ENCODE data around the gene CENPM. TPM values are rescaled to one million over a fixed set of nuclear protein-coding genes. Genes with fewer than 3 reads are reported as not detected.

Gene CENPM
- polyA plus RNA-seq, 1 donor: 11.6 TPM

DNA sequence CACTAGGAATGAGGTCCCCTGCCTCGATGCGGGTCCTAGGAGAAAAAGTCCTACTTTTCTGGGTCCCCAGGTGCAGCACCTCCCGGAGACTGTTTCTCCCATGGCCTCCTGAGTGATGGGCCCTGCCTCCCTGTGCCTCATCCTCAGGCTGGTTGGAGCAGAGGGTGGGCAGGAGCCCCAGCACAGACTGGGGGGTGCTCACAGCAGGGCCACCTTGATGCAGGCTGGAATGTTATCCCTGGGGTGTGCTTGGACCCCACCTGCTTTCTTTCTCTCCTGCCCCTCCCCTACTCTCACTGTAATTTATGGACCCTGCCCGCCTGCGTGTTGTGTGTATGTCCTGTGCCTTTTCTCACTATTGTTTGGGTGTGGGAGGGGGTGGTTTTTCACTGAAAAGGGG, 40.1 kb downstream of the CENPM start:
- peaks cover 30% of the 10 kb centered on the region for H3K27me3 ChIP-seq (ENCODE audit: control insufficient read depth, insufficient read depth, low read length)
- DNase-seq: no peak
- H3K9me3 ChIP-seq (ENCODE audit: control insufficient read depth, low read depth, low read length): peaks cover 6% of the 10 kb centered on the region
- H3K4me1 ChIP-seq (ENCODE audit: control insufficient read depth, insufficient read depth, low read length): peaks cover 6% of the 10 kb centered on the region
- peaks cover 59% of the 10 kb centered on the region for H3K36me3 ChIP-seq (ENCODE audit: control insufficient read depth, insufficient read depth, low read length)
- no peak overlapping the region for H3K27ac ChIP-seq (ENCODE audit: low read length)
- no peak overlapping the region for H3K4me3 ChIP-seq (ENCODE audit: low read length)
- no CpG with 5 or more reads among the region's 5 CpGs for WGBS (ENCODE audit: insufficient coverage, low lambda C conversion rate)

DNA sequence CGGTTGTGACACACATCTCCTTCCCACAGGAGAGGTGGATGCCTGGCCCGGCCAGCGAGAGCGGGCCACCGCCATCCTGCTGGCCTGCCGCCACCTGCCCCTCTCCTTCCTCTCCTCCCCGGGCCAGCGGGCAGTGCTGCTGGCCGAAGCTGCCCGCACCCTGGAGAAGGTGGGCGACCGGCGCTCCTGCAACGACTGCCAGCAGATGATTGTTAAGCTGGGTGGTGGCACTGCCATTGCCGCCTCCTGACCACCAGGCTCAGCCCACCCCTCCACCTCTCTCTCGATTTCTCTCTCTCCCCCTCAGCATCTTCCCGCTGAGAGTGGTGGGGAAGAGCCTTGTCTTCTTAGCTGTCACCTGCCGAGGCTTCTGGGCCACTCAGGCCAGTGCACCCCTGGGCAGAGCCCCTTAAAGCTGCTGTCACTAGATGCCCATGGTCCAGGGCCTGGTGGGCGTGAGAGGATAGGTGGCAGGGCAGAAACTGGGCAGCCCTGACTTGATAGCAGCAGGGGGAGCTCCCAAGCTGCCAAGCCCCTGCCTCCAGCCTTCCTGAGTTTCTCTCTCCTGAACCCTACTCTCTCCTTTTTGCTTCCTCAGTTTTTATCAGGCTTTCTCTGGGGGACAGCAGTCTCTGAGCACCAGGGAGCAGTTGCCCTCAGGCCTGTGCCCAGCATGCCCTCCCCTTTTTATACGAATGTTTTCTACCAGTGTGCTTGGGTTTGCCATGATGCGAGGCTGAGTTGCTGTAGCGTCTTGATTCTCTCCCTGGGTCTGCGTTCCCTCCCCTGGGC, 41.3 kb downstream of the CENPM start:
- H3K9me3 ChIP-seq (ENCODE audit: control insufficient read depth, low read depth, low read length): peaks cover 3% of the 10 kb centered on the region
- H3K27me3 ChIP-seq (ENCODE audit: control insufficient read depth, insufficient read depth, low read length): peaks cover 18% of the 10 kb centered on the region
- peaks cover under 1% of the 10 kb centered on the region for H3K4me1 ChIP-seq (ENCODE audit: control insufficient read depth, insufficient read depth, low read length)
- no peak overlapping the region for H3K27ac ChIP-seq (ENCODE audit: low read length)
- no peak overlapping the region for H3K4me3 ChIP-seq (ENCODE audit: low read length)
- H3K36me3 ChIP-seq (ENCODE audit: control insufficient read depth, insufficient read depth, low read length): peaks cover 67% of the 10 kb centered on the region
- DNase-seq: no peak
- no CpG with 5 or more reads among the region's 23 CpGs for WGBS (ENCODE audit: insufficient coverage, low lambda C conversion rate)

- WGBS (ENCODE audit: insufficient coverage, low lambda C conversion rate): no CpG with 5 or more reads among the region's 24 CpGs
- Histone ChIP-seq H3K4me3 (ENCODE audit: low read length) (no peak overlapping the region), H3K36me3 (ENCODE audit: control insufficient read depth, insufficient read depth, low read length) (peaks cover 76% of the 10 kb centered on the region), H3K27me3 (ENCODE audit: control insufficient read depth, insufficient read depth, low read length) (peaks cover 13% of the 10 kb centered on the region), H3K9me3 (ENCODE audit: control insufficient read depth, low read depth, low read length) (peaks cover 2% of the 10 kb centered on the region), H3K27ac (ENCODE audit: low read length) (no peak overlapping the region), H3K4me1 (ENCODE audit: control insufficient read depth, insufficient read depth, low read length) (no peaks in the 10 kb centered on the region)
- no peak for DNase-seq
Measured at GRCh38 chr22:41904450-41905410, 42.2 kb downstream of the CENPM start.

- Histone ChIP-seq H3K9me3 (ENCODE audit: control insufficient read depth, low read depth, low read length) (no peaks in the 10 kb centered on the region), H3K27me3 (ENCODE audit: control insufficient read depth, insufficient read depth, low read length) (no peaks in the 10 kb centered on the region), H3K4me3 (ENCODE audit: low read length) (no peak overlapping the region), H3K4me1 (ENCODE audit: control insufficient read depth, insufficient read depth, low read length) (no peaks in the 10 kb centered on the region), H3K36me3 (ENCODE audit: control insufficient read depth, insufficient read depth, low read length) (peaks cover 90% of the 10 kb centered on the region), H3K27ac (ENCODE audit: low read length) (no peak overlapping the region)
- no peak for DNase-seq
- WGBS (ENCODE audit: insufficient coverage, low lambda C conversion rate): no CpG with 5 or more reads among the region's 15 CpGs
Measured at GRCh38 chr22:41902932-41903421, 44.0 kb downstream of the CENPM start.

DNA sequence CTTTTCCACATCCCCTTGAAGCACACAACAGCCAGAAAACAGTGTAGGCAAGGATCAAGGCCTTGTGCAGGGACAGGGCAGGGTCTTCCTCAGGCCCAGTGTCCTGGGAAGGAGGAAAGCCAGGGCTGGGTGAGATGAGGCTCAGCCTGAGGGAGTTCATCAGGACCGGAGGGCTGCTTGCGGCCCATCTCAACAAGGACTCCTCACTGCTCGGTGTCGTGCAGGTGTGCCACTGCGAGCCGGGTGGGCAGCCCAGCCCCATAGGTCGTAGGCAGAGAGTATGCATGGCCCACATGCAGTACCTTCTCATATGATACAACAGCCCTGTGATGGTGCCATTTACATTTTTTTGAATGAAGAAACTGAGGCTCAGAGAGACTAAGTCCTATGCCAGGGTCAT, 44.9 kb downstream of the CENPM start:
- H3K4me1 ChIP-seq (ENCODE audit: control insufficient read depth, insufficient read depth, low read length): no peaks in the 10 kb centered on the region
- H3K9me3 ChIP-seq (ENCODE audit: control insufficient read depth, low read depth, low read length): no peaks in the 10 kb centered on the region
- no peak overlapping the region for H3K27ac ChIP-seq (ENCODE audit: low read length)
- DNase-seq: no peak
- WGBS (ENCODE audit: insufficient coverage, low lambda C conversion rate): no CpG with 5 or more reads among the region's 7 CpGs
- no peak overlapping the region for H3K4me3 ChIP-seq (ENCODE audit: low read length)
- H3K36me3 ChIP-seq (ENCODE audit: control insufficient read depth, insufficient read depth, low read length): peaks cover 91% of the 10 kb centered on the region
- no peaks in the 10 kb centered on the region for H3K27me3 ChIP-seq (ENCODE audit: control insufficient read depth, insufficient read depth, low read length)

GRCh38 chr22:41900652-41901312, 46.2 kb downstream of the CENPM start:
- Histone ChIP-seq H3K27me3 (ENCODE audit: control insufficient read depth, insufficient read depth, low read length) (no peaks in the 10 kb centered on the region), H3K4me3 (ENCODE audit: low read length) (no peak overlapping the region), H3K27ac (ENCODE audit: low read length) (no peak overlapping the region), H3K9me3 (ENCODE audit: control insufficient read depth, low read depth, low read length) (no peaks in the 10 kb centered on the region), H3K4me1 (ENCODE audit: control insufficient read depth, insufficient read depth, low read length) (no peaks in the 10 kb centered on the region), H3K36me3 (ENCODE audit: control insufficient read depth, insufficient read depth, low read length) (peaks cover 88% of the 10 kb centered on the region)
- no CpG with 5 or more reads among the region's 8 CpGs for WGBS (ENCODE audit: insufficient coverage, low lambda C conversion rate)
- no peak for DNase-seq

GRCh38 chr22:41899992-41900651, 46.8 kb downstream of the CENPM start:
- H3K4me1 ChIP-seq (ENCODE audit: control insufficient read depth, insufficient read depth, low read length): no peaks in the 10 kb centered on the region
- H3K4me3 ChIP-seq (ENCODE audit: low read length): no peak overlapping the region
- H3K9me3 ChIP-seq (ENCODE audit: control insufficient read depth, low read depth, low read length): no peaks in the 10 kb centered on the region
- H3K27me3 ChIP-seq (ENCODE audit: control insufficient read depth, insufficient read depth, low read length): no peaks in the 10 kb centered on the region
- WGBS (ENCODE audit: insufficient coverage, low lambda C conversion rate): no CpG with 5 or more reads among the region's 13 CpGs
- peaks cover 82% of the 10 kb centered on the region for H3K36me3 ChIP-seq (ENCODE audit: control insufficient read depth, insufficient read depth, low read length)
- no peak for DNase-seq
- no peak overlapping the region for H3K27ac ChIP-seq (ENCODE audit: low read length)

DNA sequence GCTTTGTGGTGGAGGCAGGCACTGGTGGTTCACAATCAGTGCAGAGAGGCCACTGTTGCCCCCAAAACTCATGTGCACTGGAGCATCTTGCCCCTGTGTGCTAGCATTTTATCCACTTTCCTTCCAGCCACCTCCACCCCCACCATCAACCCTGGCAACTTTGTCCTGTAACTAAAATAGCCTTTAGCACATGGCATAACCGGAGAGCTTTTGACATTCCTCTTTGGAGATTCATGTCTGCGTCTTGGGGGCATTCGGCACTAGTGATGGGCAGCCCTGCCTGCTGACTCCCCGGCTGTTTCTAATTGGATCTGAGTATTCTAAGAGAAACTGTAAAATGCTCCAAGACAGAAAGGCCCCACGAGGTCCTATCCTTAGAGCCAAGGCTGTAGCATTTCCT, 47.8 kb downstream of the CENPM start:
- Histone ChIP-seq H3K27ac (ENCODE audit: low read length) (no peak overlapping the region), H3K9me3 (ENCODE audit: control insufficient read depth, low read depth, low read length) (no peaks in the 10 kb centered on the region), H3K4me1 (ENCODE audit: control insufficient read depth, insufficient read depth, low read length) (no peaks in the 10 kb centered on the region), H3K4me3 (ENCODE audit: low read length) (no peak overlapping the region), H3K36me3 (ENCODE audit: control insufficient read depth, insufficient read depth, low read length) (peaks cover 80% of the 10 kb centered on the region), H3K27me3 (ENCODE audit: control insufficient read depth, insufficient read depth, low read length) (no peaks in the 10 kb centered on the region)
- no CpG with 5 or more reads among the region's 5 CpGs for WGBS (ENCODE audit: insufficient coverage, low lambda C conversion rate)
- no peak for DNase-seq

GRCh38 chr22:41898645-41899044, 48.3 kb downstream of the CENPM start:
- no peak overlapping the region for H3K4me3 ChIP-seq (ENCODE audit: low read length)
- peaks cover 80% of the 10 kb centered on the region for H3K36me3 ChIP-seq (ENCODE audit: control insufficient read depth, insufficient read depth, low read length)
- no peak overlapping the region for H3K27ac ChIP-seq (ENCODE audit: low read length)
- WGBS (ENCODE audit: insufficient coverage, low lambda C conversion rate): no CpG with 5 or more reads among the region's 11 CpGs
- no peak for DNase-seq
- no peaks in the 10 kb centered on the region for H3K9me3 ChIP-seq (ENCODE audit: control insufficient read depth, low read depth, low read length)
- H3K27me3 ChIP-seq (ENCODE audit: control insufficient read depth, insufficient read depth, low read length): no peaks in the 10 kb centered on the region
- no peaks in the 10 kb centered on the region for H3K4me1 ChIP-seq (ENCODE audit: control insufficient read depth, insufficient read depth, low read length)
